ENCODE data around the gene GPR143. TPM values are rescaled to one million over a fixed set of nuclear protein-coding genes. Genes with fewer than 3 reads are reported as not detected.
"Not testable (repeated sequence)": the region's sequence is repeated elsewhere in the genome, so short reads cannot be mapped to it uniquely, and the experiment has no call there.

The GPR143 gene
- total RNA-seq, 1 experiment from 2014 or later, result 3.9 TPM

DNA sequence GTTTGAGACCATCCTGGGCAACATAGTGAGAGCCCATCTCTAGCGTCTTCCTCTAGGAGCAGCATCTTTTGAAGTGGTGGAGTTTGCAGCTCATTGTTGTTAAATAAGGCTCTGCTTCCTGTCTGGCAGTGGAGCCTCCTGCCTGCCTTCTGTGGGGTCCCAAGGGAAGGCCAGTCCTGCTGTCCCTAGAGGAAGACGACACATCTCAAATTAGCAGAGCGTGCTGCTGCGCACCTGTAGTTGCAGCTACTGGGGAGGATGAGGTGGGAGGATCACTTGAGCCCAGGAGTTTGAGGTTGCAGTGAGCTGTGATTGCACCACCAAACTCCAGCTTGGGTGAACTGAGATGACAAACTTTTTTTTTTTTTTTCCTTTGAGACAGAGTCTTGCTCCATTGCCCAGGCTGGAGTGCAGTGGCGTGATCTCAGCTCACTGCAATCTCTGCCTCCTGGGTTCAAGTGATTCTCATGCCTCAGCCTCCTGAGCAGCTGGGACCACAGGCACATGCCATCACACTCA is 2.7 kb upstream of the GPR143 start:
- not testable (repeated sequence) for DNase-seq (ENCODE audit: low read depth)

DNA sequence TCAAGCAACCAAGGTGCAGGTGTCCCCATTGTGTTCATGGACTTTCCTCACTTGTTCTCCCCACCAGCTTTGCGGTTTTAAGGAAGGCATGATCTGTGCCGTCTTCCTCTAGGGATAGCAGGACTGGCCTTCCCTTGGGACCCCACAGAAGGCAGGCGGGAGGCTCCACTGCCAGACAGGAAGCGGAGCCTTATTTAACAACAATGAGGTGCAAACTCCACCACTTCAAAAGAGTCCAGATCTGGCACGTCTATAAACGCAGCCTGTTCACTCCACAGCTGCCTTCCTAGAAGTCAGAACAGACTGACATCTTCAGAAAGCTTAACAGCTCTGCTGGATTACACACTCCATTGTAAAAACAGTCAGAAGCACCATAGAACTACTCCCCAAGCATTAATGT is 1.7 kb upstream of the GPR143 start:
- DNase-seq (ENCODE audit: low read depth), result no peak

DNA sequence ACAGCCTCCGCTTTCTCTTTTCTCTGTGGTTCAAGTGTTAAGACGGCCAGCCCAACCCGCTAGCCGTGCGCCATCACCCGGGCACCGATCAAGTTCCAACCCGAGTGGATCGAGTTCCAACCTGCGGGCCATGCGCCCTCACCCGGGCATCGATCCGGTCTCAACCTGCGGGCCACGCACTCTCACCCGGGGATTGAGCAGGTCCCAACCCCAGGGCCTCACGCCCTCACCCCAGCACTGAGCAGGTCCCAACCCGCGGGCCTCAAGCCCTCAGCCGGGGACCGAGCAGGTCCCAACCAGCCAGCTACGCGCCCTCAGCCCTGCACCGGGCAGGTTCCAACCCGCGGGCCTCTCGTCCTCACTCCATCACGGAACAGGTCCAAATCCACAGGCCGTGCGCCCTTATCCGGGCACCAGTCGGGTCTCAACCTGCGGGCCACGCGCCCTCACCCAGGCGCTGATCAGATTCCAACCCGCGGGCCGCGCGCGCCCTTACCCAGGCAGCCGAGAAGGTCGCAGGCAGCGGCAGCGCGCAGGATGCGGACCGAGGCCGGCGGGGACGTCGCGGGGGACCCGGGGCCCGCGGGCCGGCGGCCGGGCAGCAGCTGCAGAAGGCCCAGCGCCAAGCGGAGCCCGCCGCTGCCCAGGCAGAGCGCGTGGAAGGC is 443 bp downstream of the GPR143 start:
- no peak for DNase-seq (ENCODE audit: low read depth)

DNA sequence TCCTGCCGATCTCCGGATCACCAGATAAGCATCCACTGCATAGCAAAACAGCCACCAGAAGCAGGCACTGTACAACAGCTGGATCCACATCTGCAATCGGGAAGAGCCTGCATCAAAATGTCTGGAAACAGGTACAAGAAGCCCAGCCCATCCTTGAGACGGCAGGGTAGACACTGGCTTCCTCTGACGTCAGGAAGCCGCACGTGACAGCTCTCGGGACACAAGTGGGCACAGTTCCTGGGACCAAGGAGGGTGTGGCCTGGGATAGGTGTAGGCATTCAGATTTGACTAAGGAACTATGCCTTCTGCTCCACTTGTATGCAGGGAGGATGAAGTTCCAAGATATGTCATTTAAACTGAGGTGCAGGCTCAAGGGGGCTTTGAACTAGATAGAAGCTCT is 6.3 kb downstream of the GPR143 start:
- no peak for DNase-seq (ENCODE audit: low read depth)

DNA sequence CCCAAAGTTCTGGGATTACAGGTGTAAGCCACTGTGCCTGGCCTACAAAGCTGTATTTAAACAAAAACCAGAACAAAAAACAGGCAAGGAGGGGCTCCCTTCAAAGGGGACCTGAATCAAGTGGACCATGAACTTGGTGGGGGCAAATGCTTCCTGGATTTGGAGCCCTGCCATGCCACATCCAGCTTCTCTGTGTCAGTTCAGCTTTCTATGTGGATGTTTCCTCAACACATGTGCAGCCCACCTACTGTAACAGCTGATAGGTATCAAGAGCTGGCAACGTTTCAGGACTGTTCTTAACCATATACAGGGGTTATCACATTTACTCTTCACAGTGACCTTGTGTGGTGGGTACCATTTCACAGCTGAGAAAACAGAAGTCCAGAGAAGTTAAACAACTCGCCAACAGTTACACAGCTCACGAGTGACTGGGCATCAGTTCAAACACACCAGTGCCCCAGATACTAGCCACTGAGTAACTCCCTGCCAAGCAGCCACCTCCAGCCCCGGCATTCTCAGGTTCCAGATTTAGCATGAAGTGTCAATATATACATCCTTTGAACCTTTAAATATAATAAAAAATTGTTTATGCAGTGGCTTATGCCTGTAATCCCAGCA is 7.5 kb downstream of the GPR143 start:
- DNase-seq (ENCODE audit: low read depth), result no peak

DNA sequence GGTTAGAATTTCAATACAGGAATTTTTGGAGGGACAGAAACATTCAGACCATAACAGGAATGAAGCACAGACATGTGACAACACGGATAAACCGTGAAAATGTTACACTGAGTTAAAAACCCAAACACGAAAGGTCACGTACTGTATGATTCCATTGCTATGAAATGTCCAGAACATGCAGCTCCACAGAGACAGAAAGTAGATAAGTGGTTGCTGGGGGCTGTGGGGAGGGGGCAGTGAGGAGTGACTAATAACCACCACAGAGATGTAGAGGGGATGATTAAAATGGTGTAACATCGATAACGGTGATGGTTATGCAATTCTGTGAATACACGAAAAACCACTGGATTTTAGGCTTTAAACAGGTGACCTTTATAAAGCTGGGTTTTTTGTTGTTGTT is 8.3 kb downstream of the GPR143 start:
- DNase-seq (ENCODE audit: low read depth), result peak; percentile 13

DNA sequence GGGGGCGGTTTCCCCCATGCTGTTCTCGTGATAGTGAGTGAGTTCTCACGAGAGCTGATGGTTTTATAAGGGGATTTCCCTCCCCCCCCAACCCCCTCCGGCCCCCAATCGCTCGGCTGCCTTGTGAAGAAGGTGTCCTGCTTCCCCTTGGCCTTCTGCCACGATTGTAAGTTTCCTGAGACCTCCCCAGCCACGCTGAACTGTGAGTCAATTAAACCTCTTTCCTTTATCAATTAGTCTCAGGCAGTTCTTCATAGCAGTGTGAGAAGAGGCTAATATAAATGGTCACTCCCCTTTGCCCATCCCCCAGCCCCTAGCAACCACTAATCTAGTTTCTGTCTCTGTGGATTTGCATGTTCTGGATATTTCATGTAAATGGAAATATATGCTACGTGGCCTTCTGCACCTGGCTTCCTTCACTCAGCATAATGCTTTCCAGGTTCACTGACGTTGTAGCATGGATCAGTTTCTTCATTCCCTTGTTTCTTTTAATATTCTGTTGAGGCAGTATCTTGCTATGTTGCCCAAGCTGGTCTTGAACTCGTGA is 16.4 kb downstream of the GPR143 start:
- DNase-seq (ENCODE audit: low read depth), result no peak

DNA sequence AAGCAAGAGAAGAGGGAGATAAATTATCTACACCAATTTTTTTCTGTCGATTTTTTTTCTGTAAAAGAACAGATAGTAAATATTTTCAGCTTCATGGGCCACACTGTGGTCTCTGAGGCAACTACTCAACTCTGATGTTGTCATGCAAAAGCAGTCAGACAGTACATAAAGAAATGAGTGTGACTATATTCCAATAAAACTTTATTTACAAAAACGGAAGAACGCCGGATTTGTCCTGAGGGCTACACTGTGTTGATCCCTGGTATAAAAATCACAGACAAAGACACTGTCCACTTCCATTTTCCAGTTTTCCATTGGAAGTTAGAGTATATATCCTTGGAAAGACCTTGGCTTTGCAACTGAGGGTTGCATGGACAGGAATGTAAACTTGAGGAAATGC is 18.0 kb downstream of the GPR143 start:
- no peak for DNase-seq (ENCODE audit: low read depth)

DNA sequence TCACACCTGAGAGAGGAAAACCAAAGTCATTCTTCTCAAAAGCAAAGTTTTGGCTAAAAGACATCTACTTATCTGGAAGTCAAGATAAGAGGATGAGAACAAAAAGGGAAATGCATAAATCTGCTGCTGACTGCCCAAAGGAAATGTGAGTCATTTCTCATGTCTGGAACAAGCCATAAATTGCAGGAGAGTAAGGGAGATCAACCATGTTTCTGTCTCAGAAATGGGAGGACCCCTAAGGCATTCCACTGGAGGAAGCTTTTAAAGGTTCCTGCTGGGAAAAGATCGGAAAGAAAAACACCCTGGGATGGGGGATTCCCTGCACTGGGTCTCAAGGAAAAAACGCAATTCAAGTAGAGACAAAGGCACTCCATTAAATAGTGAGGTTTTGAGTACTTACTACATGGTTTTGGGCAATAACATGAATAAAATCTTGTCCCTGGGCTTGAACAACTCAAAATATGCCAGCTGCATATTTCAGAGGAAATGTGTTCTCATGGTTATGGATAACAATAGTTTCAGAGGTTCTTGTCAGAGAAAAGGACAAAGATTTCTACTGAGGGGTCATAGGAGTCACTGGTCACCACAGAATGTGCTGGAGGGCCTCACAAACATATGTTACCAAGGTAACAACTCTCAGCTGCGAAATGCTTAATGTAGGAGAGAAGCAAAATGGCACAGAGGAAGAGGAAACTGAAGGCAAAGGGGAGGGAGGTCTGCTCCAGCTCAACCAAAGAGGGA is 19.3 kb downstream of the GPR143 start:
- peak; percentile 67 for DNase-seq (ENCODE audit: low read depth)

DNA sequence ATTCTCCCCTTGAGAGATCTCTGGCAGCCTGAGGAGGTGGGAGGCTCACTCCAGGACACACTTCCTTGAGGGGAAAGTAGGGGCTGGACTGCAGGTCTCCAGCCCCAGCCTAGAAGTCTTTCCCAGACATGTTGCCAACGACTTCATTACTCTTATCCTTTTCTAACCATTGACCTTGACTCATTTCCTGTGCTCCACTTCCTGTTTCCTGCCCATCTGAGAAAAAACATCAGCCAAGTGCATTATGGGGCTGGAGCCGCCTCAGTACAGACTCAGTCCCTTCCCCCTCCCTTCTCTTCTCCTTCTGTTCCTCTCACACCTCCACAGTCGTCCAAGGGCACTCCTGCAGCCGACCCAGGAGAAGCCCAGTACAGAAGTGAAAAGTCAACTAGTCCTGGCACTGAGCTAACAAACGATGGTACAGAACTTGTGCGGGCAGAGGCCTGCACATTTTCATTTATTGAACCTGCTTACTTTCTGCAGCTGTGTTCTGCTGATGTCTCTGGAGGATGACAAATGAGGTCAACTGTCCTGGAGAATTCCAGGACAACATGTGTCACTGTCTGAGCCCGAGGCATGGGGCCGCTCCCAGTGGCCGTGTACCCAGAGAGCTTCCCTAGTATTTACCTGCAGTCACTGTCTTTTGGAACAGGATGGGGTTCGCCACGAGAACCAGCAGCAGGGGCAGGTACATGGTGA is 20.1 kb downstream of the GPR143 start:
- peak; percentile 65 for DNase-seq (ENCODE audit: low read depth)

DNA sequence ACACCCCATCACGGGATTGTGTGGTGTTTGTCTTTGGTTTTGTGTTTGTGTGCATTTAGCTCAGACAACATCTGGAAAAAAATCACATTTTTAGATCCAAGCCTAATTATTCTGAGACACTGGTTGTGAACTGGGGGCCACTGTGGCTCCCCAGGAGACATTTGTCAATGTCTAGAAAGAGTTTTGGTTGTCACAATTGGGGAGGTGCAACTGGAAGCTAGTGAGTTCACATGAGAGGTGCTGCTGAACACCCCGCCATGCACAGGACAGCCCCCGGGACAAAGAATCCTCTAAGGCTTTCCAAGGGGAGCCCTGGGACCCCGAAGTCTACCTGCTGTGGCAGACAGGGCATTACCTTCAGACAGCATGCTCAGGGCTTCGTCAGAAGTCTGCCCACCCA is 26.5 kb downstream of the GPR143 start:
- DNase-seq (ENCODE audit: low read depth), result no peak

DNA sequence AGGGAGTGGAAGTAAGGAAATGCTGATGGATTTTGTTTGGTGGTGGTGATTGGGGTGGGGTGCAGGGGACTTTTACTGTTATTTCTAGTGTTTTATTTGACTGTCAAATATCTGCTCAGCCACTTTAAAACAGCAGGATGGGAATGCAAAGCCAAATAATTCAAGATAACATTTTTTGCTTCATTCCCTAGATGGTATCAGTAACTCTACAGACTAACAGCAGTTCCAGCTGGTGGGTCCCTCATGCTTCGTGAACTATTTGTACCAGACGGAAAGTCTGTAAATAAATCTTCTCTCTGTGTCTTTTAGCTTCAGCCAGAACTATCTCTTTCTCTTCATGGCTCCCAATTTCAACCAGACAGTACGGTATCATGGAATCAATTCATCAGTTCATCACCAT is 27.5 kb downstream of the GPR143 start:
- DNase-seq (ENCODE audit: low read depth), result no peak

DNA sequence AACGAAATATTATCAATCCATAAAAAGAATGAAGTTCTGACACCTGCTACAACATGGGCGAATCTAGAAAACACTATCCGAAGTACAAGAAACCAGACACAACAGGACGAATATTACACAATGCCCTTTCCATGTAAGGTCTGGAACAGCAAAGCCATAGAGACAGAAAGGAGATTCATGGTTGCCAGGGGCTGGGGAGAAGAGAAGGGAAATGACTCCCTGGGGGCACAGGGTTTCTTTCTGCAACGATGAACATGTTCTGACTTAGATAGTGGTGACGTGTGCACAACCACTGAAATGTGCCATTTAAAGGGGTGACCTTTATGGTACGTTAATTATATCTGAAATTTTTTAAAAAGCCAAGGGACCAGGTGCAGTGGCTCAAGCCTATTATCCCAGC is 28.3 kb downstream of the GPR143 start:
- DNase-seq (ENCODE audit: low read depth), result no peak

DNA sequence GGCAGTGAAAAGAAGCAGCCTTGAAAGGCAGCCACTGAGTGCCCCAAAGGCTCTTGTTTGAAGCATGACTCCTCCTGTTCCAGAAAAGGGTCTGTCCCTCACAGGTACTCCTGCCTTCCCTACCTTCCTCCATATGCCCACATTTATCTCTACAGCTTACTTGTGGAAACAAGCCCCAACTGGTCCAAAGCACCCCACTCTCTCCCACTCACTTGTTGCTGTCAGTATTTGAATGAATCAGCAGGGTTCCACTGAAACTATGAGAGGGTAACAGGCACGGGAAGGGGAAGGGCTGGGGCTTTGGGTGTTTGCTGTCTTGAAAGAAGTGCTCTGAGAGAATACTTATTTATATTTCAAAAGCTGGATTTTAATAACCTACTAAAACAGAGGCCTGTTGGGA is 34.9 kb downstream of the GPR143 start:
- DNase-seq (ENCODE audit: low read depth), result no peak

DNA sequence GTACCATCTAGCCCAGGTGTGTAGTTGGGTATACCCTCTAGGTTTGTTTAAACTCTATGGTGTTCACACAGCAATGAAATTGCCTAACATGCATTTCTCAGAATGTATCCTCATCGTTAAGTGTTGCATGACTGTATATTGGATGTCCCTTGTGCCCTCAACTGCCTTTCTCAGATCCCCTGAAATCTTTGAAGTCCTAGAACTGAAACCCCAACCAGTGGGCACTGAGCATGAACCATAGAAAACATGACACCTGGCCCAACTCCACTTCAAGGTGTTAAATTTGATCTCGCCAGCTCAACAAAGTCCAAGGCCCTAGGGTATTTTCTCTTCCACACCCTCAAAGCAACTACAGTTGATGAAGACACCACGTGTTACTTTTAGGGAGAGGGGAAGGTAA is 35.6 kb downstream of the GPR143 start:
- no peak for DNase-seq (ENCODE audit: low read depth)

DNA sequence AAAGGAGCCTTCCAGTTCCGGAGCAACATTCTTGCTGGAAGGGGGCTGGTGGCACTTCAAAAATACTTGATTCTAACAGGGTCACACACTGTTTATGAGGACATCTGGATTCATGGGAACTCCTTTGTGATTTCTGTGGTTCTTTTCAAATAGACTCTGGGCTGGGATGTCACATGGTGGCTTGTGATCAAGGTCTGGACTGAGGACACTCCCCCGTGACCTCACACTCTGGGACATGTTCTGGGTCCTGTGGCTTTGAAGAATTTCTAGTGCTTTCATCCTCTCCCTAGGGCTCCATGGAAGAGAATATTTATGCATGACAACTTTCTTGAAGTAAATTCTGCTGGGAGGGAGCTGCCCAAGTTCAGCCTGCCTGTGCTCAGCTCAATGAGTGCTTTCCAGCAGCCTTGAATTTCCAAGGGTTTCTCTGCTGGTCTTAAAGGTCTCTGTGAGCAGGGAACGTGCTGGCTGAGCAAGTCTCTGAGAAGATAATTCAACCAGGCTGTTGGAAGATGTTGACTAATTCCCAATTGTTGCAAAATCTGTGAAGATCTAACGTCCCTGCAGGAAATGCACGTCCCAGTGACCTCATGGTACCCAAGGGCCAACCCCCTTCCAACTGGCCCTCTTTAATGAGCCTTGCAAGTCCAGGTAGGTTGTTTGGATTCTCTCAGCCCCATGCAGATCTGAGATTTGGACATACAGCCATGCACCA is 36.3 kb downstream of the GPR143 start:
- no peak for DNase-seq (ENCODE audit: low read depth)

DNA sequence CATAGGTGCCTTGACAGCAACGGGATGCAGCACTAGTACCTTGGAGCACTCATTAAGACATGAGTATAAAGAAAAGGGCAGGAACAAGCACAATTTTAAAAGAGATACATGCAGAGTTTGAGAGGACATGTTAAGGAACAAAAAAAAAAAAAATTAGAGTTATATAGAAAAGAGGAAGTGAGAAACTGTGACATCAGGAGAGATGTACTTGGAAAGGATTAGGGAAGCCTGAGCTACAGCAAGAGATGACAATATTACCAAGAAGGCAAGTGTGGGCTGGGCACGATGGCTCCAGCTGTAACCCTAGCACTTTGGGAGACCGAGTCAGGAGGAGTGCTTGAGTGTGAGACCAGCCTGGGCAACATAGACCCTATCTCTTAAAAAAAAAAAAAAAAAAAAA is 37.4 kb downstream of the GPR143 start:
- DNase-seq (ENCODE audit: low read depth), result no peak

DNA sequence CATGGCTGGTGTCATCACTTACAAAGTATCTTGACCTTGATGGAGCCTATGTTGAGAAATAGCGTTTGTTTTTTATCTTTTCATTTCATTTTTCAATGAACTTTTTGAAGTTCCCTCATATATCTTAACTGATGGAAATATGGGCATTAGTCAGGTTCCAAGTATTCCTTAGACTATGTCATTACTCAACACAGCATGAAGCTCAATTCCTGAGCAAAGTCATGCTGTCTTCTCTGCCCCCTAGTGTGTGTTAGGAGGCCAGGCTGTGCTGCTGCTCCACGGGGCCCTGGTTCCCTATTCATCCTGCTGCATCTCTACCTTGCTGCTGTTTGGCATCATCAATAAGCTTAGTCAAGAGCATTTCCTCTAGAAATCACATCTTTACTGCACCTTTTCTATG is 40.9 kb downstream of the GPR143 start:
- no peak for DNase-seq (ENCODE audit: low read depth)

DNA sequence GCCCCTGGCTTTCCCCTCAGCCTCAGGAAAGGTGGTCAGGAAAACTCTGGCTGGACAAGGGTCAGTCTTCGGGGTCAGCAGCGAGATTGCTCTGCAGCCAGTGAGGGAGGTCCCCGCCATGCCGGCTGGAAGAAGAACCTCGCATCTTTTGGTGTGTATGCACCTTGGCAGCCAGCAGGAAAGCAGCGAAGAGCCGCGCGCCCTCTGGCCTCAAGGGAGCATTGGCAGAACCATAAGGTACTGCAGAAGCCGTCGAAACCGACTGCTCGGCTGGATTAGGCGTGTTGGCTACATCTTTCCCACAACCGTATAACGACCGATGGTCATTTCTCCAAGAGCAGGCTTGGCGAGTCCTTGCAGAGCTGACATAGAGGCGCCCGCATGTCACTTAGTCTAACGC is 48.3 kb downstream of the GPR143 start:
- no peak for DNase-seq (ENCODE audit: low read depth)

DNA sequence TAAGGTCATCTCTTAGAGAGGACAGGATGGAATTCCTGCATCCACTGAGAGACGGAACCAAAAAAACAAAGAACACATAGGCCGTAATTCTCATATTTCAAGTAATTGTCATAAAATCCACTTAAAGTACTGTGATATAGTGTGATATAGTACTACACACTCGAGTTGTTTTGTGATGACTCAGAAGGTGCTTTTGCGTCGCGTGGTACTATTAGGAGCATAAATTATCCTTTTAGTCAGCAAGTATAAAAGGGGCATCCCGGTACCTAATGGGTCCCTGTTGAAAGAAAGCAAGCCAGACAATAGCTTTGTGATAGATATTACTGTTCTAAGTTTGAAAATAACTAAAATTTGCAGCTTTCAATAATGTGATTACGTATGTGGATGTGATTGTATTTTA is 55.3 kb downstream of the GPR143 start:
- no peak for DNase-seq (ENCODE audit: low read depth)

DNA sequence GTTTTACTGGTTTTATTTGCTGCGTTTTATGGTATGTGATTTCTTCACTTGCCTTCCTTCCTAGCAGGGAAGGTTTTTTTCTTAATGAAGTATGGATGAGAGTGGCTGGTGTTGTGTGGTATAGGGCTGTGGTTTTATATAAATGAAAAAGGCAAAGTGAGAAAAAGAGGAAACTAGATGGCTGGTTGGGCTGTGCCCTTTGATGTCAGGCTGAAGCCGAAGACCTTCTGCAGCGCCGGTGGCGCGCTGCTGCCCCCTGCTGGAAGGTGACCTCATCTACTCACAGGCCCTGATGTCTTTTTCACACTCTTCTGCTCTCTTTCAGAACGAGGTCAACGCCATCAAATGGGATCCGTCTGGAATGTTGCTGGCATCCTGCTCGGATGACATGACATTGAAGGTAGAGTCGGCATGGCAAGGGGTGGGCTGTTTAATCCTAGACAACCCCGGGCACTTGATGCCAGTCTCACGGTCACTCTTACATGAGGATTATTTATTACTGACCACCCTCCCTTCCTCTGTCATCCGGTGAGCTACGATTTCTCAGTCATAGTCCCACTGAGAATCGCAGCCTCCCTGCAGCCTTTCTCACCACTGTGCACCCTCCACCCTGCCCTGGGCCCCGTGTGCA is 56.6 kb downstream of the GPR143 start:
- DNase-seq (ENCODE audit: low read depth), result peak; percentile 62

Measured in Daoy (cell line).